ENCODE data around the gene KIAA1671. TPM values are rescaled to one million over a fixed set of nuclear protein-coding genes. Genes with fewer than 3 reads are reported as not detected.
"Not testable (repeated sequence)": the region's sequence is repeated elsewhere in the genome, so short reads cannot be mapped to it uniquely, and the experiment has no call there.

KIAA1671 gene
- total RNA-seq, 2 experiments from 2014 or later = 7.3 to 7.4 TPM

DNA sequence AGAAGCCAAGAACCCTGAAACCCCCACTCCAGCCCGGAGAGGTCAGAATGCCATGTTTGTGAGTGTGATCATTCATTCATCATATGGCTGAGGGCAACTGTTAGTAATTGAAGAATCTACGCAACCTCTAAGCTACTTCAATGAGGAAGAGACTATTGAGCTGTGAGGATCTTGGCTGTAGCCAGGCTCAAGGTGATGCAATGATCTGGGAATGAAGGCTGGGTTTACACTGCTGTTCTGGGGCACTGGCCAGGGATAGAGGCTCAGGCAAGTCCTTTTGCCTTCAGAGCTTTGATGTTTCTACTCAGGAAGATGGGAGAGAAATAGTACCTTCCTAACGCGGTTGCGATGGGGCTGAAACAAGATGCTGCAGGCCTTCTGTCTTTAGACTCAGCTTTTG is 279.8 kb downstream of the KIAA1671 start:
- Mint-ChIP-seq H3K4me1 (ENCODE audit: low read depth) (peaks cover 5% of the 10 kb centered on the region), H3K27me3 (ENCODE audit: low read depth) (peaks cover 39% of the 10 kb centered on the region), H3K9me3 (no peaks in the 10 kb centered on the region), H3K36me3 (ENCODE audit: low read depth) (no peaks in the 10 kb centered on the region), H3K27ac (no peak overlapping the region), H3K4me3 (no peak overlapping the region)
- DNase-seq = no peak
- intact Hi-C loops (cut with micrococcal nuclease) = loop anchor here (10.0 kb wide), 1 partner anchor 102 kb away; no protein-coding TSS in a partner anchor
- CTCF ChIA-PET = no interaction called here

DNA sequence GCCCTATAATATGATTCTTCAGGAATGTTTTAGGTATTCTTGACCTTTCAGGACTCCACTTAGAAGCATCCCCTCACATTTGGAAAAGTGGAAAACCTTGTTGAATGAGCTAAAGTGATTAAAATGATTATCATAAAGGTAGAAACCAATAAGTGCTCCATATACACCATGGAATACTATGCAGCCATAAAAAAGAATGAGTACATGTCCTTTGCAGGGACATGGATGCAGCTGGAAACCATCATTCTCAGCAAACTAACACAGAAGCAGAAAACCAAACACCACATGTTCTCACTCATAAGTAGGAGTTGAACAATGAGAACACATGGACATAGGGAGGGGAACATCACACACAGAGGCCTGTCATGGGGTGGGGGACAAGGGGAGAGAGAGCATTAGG is 281.2 kb downstream of the KIAA1671 start:
- H3K27me3 Mint-ChIP-seq (ENCODE audit: low read depth) = peaks cover 43% of the 10 kb centered on the region
- H3K4me3 Mint-ChIP-seq; DNase-seq; H3K27ac Mint-ChIP-seq; H3K9me3 Mint-ChIP-seq; H3K4me1 Mint-ChIP-seq (ENCODE audit: low read depth); CTCF ChIA-PET; H3K36me3 Mint-ChIP-seq (ENCODE audit: low read depth): not testable (repeated sequence)
- intact Hi-C loops (cut with micrococcal nuclease) = loop anchor here (10.0 kb wide), 1 partner anchor 101 kb away; no protein-coding TSS in a partner anchor

DNA sequence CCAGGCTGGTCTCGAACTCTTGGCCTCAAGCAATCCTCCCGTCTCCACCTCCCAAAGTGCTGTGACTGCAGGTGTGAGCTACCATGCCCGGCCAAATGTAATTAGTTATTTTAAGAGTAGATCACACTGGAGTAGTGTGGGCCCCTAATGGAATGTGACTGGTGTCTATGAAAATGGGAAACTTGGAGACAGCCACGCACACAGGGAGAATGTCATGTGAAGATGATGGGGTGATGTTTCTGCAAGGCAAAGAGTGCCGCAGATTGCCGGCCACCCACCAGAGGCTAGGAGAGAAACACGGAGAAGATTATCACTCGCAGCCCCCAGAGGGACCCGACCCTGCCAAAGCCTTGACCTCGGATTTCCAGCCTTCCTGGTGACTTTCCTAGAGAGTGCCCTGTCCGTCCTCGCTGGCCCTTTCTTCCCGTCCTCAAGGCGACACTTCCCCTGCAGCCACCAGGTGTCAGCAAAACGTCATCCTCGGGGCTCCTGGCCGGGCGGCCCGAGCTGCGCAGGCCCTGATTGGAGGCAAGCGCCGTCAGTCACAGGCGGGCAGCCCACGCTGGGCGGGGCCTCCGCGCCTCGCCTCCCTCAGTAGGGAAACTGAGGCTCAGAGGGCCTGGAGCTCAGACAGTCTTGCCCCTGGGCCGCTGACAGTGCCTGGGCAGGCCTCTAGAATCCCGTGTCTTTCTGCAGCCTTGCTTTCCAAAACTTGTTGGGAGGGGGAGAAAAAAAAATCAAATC is 283.2 kb downstream of the KIAA1671 start:
- intact Hi-C loops (cut with micrococcal nuclease) = loop anchor here (5.0 to 10.0 kb wide), 2 partner anchors 99 to 537 kb away; no protein-coding TSS in a partner anchor
- Mint-ChIP-seq H3K4me3 (no peak overlapping the region), H3K9me3 (no peaks in the 10 kb centered on the region), H3K36me3 (ENCODE audit: low read depth) (no peaks in the 10 kb centered on the region), H3K4me1 (ENCODE audit: low read depth) (peaks cover 5% of the 10 kb centered on the region), H3K27ac (no peak overlapping the region), H3K27me3 (ENCODE audit: low read depth) (peaks cover 40% of the 10 kb centered on the region)
- DNase-seq = peak; percentile 86
- CTCF ChIA-PET = interaction anchor here (1.5 kb wide), 1 partner anchor 10 kb away, joined by 3 read pairs; no protein-coding TSS in a partner anchor

DNA sequence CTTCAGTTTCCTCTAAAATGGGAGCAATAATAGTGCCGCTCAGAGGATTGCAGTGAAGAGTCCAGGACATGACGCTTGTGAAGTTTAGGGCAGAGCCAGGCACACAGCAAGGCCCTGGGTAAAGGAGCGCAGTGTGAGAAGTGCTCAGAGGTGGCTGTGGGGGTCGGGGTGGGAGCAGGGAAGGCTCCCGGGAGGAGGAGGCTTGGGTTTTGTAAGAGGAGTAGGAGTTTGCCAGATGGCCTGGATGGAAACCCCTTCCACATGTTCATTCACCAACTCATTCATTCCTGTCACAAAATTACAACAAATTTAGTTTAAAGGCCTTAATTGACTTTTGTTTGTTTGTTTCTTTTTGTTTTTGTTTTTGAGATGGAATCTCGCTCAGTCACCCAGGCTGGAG is 283.9 kb downstream of the KIAA1671 start:
- Mint-ChIP-seq H3K27me3 (ENCODE audit: low read depth) (peaks cover 40% of the 10 kb centered on the region), H3K4me1 (ENCODE audit: low read depth) (peaks cover 5% of the 10 kb centered on the region), H3K4me3 (no peak overlapping the region), H3K9me3 (no peaks in the 10 kb centered on the region), H3K36me3 (ENCODE audit: low read depth) (no peaks in the 10 kb centered on the region), H3K27ac (no peak overlapping the region)
- intact Hi-C loops (cut with micrococcal nuclease) = loop anchor here (5.0 to 10.0 kb wide), 2 partner anchors 98 to 536 kb away; no protein-coding TSS in a partner anchor
- DNase-seq = no peak
- CTCF ChIA-PET = no interaction called here

DNA sequence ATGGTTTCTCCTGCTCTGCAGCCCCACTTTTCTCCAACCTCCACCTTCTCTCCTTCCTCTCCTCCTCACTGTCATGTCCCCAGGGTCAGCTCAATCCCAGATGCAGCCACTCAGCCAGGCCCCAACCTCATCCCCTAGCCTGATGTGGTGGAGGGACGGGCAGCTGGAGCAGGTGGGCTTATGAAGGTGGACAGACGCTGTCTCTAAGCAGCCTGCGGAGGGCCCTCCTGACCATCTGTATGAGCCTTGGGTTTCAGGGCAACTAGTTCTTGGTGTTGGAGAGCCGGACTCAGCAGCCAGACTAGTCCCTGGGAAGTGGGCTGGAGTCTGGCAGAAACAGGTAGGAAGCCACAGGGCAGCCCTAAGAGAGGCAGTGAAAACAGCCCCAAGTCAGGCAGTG is 285.0 kb downstream of the KIAA1671 start:
- CTCF ChIA-PET = no interaction called here
- Mint-ChIP-seq H3K27ac (no peak overlapping the region), H3K36me3 (ENCODE audit: low read depth) (no peaks in the 10 kb centered on the region), H3K9me3 (no peaks in the 10 kb centered on the region), H3K4me1 (ENCODE audit: low read depth) (peaks cover 5% of the 10 kb centered on the region), H3K4me3 (no peak overlapping the region), H3K27me3 (ENCODE audit: low read depth) (peaks cover 35% of the 10 kb centered on the region)
- intact Hi-C loops (cut with micrococcal nuclease) = loop anchor here (5.0 to 10.0 kb wide), 2 partner anchors 97 to 535 kb away; no protein-coding TSS in a partner anchor
- no peak for DNase-seq

DNA sequence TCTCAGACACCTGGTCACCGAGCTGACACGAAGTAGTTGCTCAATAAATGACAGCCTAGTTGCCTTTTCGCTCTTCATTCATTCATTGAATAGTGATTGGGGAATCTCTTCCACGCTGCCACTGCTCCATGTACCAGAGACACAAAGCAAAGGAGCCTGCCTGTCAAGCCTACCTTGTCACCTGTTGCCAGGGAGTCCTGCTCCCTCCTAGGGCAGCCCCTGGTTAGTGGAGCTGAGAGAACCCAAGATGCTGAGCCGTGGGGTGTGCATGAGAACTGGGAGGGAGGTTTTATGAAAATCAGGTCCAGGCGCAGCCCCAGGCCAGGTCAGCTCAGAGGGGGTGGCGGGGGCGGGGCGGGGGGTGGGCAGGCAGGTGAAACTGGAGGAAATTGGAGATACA is 285.5 kb downstream of the KIAA1671 start:
- CTCF ChIA-PET; DNase-seq; H3K4me3 Mint-ChIP-seq; H3K27ac Mint-ChIP-seq; H3K9me3 Mint-ChIP-seq; H3K36me3 Mint-ChIP-seq (ENCODE audit: low read depth); H3K4me1 Mint-ChIP-seq (ENCODE audit: low read depth): not testable (repeated sequence)
- H3K27me3 Mint-ChIP-seq (ENCODE audit: low read depth) = peaks cover 34% of the 10 kb centered on the region
- intact Hi-C loops (cut with micrococcal nuclease) = loop anchor here (5.0 to 10.0 kb wide), 2 partner anchors 97 to 534 kb away; no protein-coding TSS in a partner anchor

Other genes starting within 250 kb of the KIAA1671 start
- gene PIWIL3, start 178.0 kb upstream of the KIAA1671 start, total RNA-seq = not detected
- gene SGSM1, start 146.5 kb upstream of the KIAA1671 start, total RNA-seq = under 1 TPM; 0.12 to 0.17 TPM
- not detected for gene LHFPL7, start 6.0 kb upstream of the KIAA1671 start, total RNA-seq
- gene CRYBB3, start 247.1 kb downstream of the KIAA1671 start, total RNA-seq = not detected

Measured in activated naive CD4-positive, alpha-beta T cell treated with anti-CD3 and anti-CD28 coated beads for 36 hours (primary cell).